Endodermal cell (in vitro differentiated cells): ENCODE data around the gene AQP7. TPM values are rescaled to one million over a fixed set of nuclear protein-coding genes. Genes with fewer than 3 reads are reported as not detected.
"Not testable (repeated sequence)": the region's sequence is repeated elsewhere in the genome, so short reads cannot be mapped to it uniquely, and the experiment has no call there.

Experiments used
- DNase-seq: peaks from one replicate; pipeline ENCODE4 v3.0.0-alpha.2; 2017
- H3K27ac ChIP-seq: 2 replicates; pipeline ENCODE4 v1.5.1; 2013; ENCODE audit warnings: mild to moderate bottlenecking, low read depth, low read length, moderate library complexity
- H3K27me3 ChIP-seq: 2 replicates; pipeline ENCODE4 v1.6.1; 2013; ENCODE audit warnings: mild to moderate bottlenecking, low read length, moderate library complexity; ENCODE audit not compliant: insufficient read depth, control insufficient read depth, poor library complexity, severe bottlenecking
- H3K36me3 ChIP-seq: 2 replicates; pipeline ENCODE4 v1.7.0; 2013; ENCODE audit warnings: mild to moderate bottlenecking, low read length, moderate library complexity; ENCODE audit not compliant: control insufficient read depth, insufficient read depth
- H3K4me1 ChIP-seq: one replicate; pipeline ENCODE4 v1.7.0; 2013; ENCODE audit warnings: low read length; ENCODE audit not compliant: control insufficient read depth, insufficient read depth
- H3K4me3 ChIP-seq: 2 replicates; pipeline ENCODE4 v1.5.1; 2013; ENCODE audit warnings: mild to moderate bottlenecking, low read length, moderate library complexity
- H3K9ac ChIP-seq: 2 replicates; pipeline ENCODE4 v1.6.1; 2013; ENCODE audit warnings: mild to moderate bottlenecking, low read length, moderate library complexity; ENCODE audit not compliant: poor library complexity, severe bottlenecking; ENCODE audit errors: extremely low read depth
- H3K9me3 ChIP-seq: 2 replicates; pipeline ENCODE4 v1.6.1; 2013; ENCODE audit warnings: mild to moderate bottlenecking, low read length, moderate library complexity; ENCODE audit not compliant: control insufficient read depth
- H3K27ac Mint-ChIP-seq: 2 replicates; pipeline ENCODE4 v1.8.0; 2020; ENCODE audit warnings: mixed read lengths
- H3K27me3 Mint-ChIP-seq: 2 replicates; pipeline ENCODE4 v1.8.0; 2021; ENCODE audit warnings: mild to moderate bottlenecking, mixed read lengths; ENCODE audit not compliant: insufficient read depth
- H3K36me3 Mint-ChIP-seq: 2 replicates; pipeline ENCODE4 v1.8.0; 2020; ENCODE audit warnings: low read depth, mixed read lengths
- H3K4me1 Mint-ChIP-seq: 2 replicates; pipeline ENCODE4 v1.8.0; 2020; ENCODE audit warnings: mixed read lengths
- H3K4me3 Mint-ChIP-seq: 2 replicates; pipeline ENCODE4 v1.8.0; 2020; ENCODE audit warnings: mild to moderate bottlenecking, moderate library complexity, mixed read lengths
- H3K9me3 Mint-ChIP-seq: 2 replicates; pipeline ENCODE4 v1.8.0; 2020; ENCODE audit warnings: mild to moderate bottlenecking, mixed read lengths
- WGBS, 2 experiments: methylation state at CpG; one replicate each; pipeline versions ENCODE4 v1.1.5 to v1.1.7; 2013; ENCODE audit warnings: missing lambda C conversion rate in 2 of 2, mixed read lengths in 1 of 2; ENCODE audit not compliant: insufficient coverage in 1 of 2, insufficient read length in 1 of 2; 5-methylcytosine and 5-hydroxymethylcytosine counted together
- long read RNA-seq, 4 experiments: library from polyadenylated mRNA in 2 of 4; library from RNA in 1 of 4; library from capped mRNA in 1 of 4; stranded (forward) in 3 of 4; unstranded in 1 of 4; transcript quantifications; one replicate each; pipeline ENCODE4 v2.0.0, GENCODE V29; 2020 to 2021; ENCODE audit warnings: inconsistent platforms in 1 of 4
- polyA plus RNA-seq, 2 experiments: library from polyadenylated mRNA; stranded (reverse); fragments of 50-300 nt; gene quantifications; one replicate each; pipeline ENCODE4 v1.2.3, GENCODE V29; 2013
- total RNA-seq, 2 donors: library from RNA; stranded (reverse); fragmentation: NEBNext Ultra II Directional in 1 of 2; extraction: Animal tissue kit (Norgen Biotek cat#: 25700) in 1 of 2; gene quantifications; 2 replicates in 1 of 2; 3 replicates in 1 of 2; pipeline ENCODE4 v1.2.1, GENCODE V29; 2021
- TF ChIP-seq, protein P1 (sequence below): fragments of 200-600 bp; sonication (generic); conservative IDR thresholded peaks from 2 replicates; pipeline ENCODE4 v1.5.0; 2021; ENCODE audit warnings: antibody characterized with exemption, mild to moderate bottlenecking

Gene AQP7
- under 1 TPM in 1 of 2 donors, not detected in 1; 0.38 TPM for total RNA-seq
- not detected for polyA plus RNA-seq (2013, experiment 1 of 2)
- polyA plus RNA-seq (2013, experiment 2 of 2): 0.37 TPM
- long read RNA-seq, experiment 1: 0 reads
- long read RNA-seq, experiment 2: 0 reads
- long read RNA-seq, experiment 3: 0 reads
- long read RNA-seq, experiment 4: 0 reads

DNA sequence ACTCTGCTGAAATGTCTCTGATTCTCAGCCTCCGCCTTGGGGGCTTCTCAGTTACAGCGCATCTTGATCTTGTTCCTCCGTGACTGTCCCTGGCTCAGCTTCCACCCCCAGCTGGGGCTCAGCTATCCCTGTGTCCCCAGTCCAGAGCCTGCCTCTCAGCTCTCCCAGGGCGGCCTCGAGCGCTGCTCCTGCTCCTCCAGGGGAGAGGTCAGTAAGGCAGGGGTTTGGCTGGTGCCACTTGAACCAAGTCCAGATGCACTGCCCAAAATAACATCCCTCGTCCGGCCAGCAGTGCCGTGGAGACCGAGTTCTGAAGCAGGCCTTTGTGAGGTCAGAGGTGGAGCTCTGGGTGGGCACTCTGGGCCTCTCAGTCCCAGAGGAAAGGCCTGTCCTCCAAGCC lies at the start of gene AQP7:
Gene AQP7 (minus strand): TSS at position 198 of the 400 bp plus-strand sequence. CDS start 1,306 bp downstream, outside the sequence.
- not testable (repeated sequence) for H3K9ac ChIP-seq, H3K36me3 ChIP-seq, H3K27ac ChIP-seq, H3K4me3 ChIP-seq, H3K4me1 ChIP-seq, H3K36me3 Mint-ChIP-seq, H3K9me3 ChIP-seq, H3K27me3 ChIP-seq, H3K9me3 Mint-ChIP-seq, DNase-seq, H3K27me3 Mint-ChIP-seq, H3K4me3 Mint-ChIP-seq
- H3K4me1 Mint-ChIP-seq: peaks cover 14% of the 10 kb centered on the region
- WGBS, 2 experiments: 95% methylated on average over 10 of the region's 10 CpGs; no CpG with 5 or more reads in 1 of the 2 experiments
- peak within 1 kb of the TSS; percentile 70 for H3K27ac Mint-ChIP-seq

GRCh38 chr9:33450621-33451146 lies 48.3 kb upstream of the AQP7 start:
- Mint-ChIP-seq H3K27me3 (peaks cover 26% of the 10 kb centered on the region), H3K4me3 (no peak overlapping the region), H3K36me3 (no peaks in the 10 kb centered on the region), H3K4me1 (peaks cover 20% of the 10 kb centered on the region), H3K9me3 (no peaks in the 10 kb centered on the region), H3K27ac (no peak overlapping the region)
- no peak overlapping the region for H3K4me3 ChIP-seq
- peaks cover 10% of the 10 kb centered on the region for H3K27me3 ChIP-seq
- no peak overlapping the region for H3K9ac ChIP-seq
- H3K9me3 ChIP-seq: no peaks in the 10 kb centered on the region
- 92 to 100% methylated on average over 1 to 4 of the region's 4 CpGs for WGBS, 2 experiments
- no peak for DNase-seq
- H3K27ac ChIP-seq: no peak overlapping the region
- TF ChIP-seq, protein P1, sequence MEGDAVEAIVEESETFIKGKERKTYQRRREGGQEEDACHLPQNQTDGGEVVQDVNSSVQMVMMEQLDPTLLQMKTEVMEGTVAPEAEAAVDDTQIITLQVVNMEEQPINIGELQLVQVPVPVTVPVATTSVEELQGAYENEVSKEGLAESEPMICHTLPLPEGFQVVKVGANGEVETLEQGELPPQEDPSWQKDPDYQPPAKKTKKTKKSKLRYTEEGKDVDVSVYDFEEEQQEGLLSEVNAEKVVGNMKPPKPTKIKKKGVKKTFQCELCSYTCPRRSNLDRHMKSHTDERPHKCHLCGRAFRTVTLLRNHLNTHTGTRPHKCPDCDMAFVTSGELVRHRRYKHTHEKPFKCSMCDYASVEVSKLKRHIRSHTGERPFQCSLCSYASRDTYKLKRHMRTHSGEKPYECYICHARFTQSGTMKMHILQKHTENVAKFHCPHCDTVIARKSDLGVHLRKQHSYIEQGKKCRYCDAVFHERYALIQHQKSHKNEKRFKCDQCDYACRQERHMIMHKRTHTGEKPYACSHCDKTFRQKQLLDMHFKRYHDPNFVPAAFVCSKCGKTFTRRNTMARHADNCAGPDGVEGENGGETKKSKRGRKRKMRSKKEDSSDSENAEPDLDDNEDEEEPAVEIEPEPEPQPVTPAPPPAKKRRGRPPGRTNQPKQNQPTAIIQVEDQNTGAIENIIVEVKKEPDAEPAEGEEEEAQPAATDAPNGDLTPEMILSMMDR: no peak
- H3K36me3 ChIP-seq: no peaks in the 10 kb centered on the region
- peaks cover 16% of the 10 kb centered on the region for H3K4me1 ChIP-seq

DNA sequence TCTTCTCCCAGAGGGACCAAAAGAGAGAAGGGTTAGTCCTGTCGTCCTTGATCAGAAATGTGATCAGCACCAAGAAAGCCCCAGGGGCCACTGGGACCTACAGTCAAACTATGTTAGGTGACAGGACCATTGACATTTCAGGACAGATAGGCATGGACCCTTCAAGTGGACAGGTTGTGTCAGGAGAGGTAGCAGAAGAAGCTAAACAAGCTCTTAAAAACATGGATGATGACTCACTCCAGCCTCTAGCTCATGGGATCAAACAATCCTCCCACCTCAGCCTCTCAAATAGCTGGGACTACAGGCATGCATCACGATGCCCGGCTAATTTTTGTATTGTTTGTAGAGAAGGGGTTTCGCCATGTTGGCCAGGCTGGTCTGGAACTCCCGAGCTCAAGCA lies 47.3 kb upstream of the AQP7 start:
- no peak overlapping the region for H3K4me3 Mint-ChIP-seq
- no peak overlapping the region for H3K4me3 ChIP-seq
- peaks cover 10% of the 10 kb centered on the region for H3K27me3 ChIP-seq
- H3K4me1 Mint-ChIP-seq: peaks cover 27% of the 10 kb centered on the region
- no peaks in the 10 kb centered on the region for H3K9me3 ChIP-seq
- no peaks in the 10 kb centered on the region for H3K36me3 Mint-ChIP-seq
- DNase-seq: no peak
- peaks cover 21% of the 10 kb centered on the region for H3K4me1 ChIP-seq
- H3K9me3 Mint-ChIP-seq: no peaks in the 10 kb centered on the region
- no peaks in the 10 kb centered on the region for H3K36me3 ChIP-seq
- WGBS, 2 experiments: 92 to 96% methylated on average over 2 to 5 of the region's 5 CpGs
- no peak overlapping the region for H3K9ac ChIP-seq
- no peak overlapping the region for H3K27ac ChIP-seq
- H3K27ac Mint-ChIP-seq: no peak overlapping the region
- TF ChIP-seq, protein P1: no peak
- H3K27me3 Mint-ChIP-seq: peaks cover 26% of the 10 kb centered on the region
